ENCODE results near the gene DDN. TPM values are rescaled to one million over a fixed set of nuclear protein-coding genes. Genes with fewer than 3 reads are reported as not detected.

The DDN gene
- under 1 TPM; 0.20 to 0.30 TPM for total RNA-seq

DNA sequence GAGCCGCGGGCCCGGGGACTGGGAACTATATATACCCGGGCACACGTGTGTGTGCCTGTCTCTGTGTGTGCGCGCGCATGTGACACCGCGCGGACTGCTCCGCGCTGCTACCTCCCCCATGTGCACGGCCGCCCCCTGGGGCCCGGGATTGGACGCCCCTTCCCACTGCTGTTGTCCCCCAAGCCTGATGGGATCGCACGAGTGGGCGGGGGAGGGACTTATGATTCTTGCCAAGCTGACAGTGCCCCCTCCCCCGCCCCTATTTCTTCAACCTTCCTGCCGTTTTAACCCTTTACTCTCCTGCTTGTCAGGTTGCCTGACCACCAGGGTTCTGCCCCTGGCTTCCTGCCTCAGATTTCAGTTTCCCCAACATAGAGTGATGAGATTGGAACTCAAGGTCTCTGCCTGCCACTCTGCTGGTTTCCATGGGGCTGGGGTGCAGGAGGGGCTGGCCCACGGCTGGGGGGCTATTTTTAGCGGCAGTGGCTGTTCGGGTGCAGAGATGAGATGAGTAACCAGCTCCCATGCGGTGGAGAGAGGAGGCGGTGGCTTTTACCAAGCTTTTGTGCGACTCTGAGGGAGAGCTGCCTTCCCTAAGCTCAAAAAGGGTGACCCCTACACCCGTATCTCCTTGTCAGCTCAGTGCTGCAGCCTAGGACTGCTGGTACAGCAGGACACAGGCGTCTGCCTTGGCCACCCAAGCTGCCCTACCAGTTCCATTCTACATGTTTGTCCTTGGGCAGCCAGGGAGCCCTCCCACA is at the start of gene DDN:
Gene DDN (minus strand): TSS at position 5 of the 761 bp plus-strand sequence. CDS start 88 bp downstream, outside the sequence.
- Mint-ChIP-seq H3K27me3 (peaks cover 39% of the 10 kb centered on the region), H3K4me3 (peak within 1 kb of the TSS; percentile 83), H3K4me1 (peaks cover 17% of the 10 kb centered on the region), H3K27ac (peak within 1 kb of the TSS; percentile 34), H3K9me3 (no peaks in the 10 kb centered on the region), H3K36me3 (peaks cover 24% of the 10 kb centered on the region)
- POLR2A ChIA-PET, result interaction anchor here (0.7 to 3.9 kb wide), 7 partner anchors 15 to 147 kb away, joined by 3 to 21 read pairs (median 5); partner anchors contain the start of gene TUBA1B
- ATAC-seq (ENCODE audit: low read depth), result peak; percentile 52
- peak; percentile 61 for DNase-seq

DNA sequence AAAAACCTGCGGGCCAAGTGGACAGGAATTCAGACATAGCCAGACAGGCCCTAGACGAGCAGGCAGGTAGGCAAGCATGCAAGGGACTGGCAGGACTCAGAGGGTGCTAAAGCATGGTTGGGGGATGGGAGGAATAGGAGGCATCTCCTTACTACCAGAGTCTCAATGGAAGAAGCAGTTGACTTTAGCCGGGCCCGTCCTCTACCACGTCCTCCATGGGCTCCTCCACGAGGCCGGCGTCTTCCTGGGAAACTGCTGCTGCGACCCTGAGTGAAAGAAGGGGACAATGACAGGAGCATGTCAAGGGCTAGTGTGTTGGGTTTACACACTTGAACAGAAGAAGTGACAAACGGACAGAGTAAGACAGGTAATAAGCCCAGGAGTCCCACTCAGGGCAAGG is 49.8 kb upstream of the DDN start:
- POLR2A ChIA-PET, result interaction anchor here (1.1 kb wide), 1 partner anchor 197 kb away, joined by 3 read pairs; the partner anchor contains the start of gene DDX23
- Mint-ChIP-seq H3K4me1 (peaks cover 3% of the 10 kb centered on the region), H3K27me3 (no peaks in the 10 kb centered on the region), H3K36me3 (peaks cover 40% of the 10 kb centered on the region), H3K9me3 (no peaks in the 10 kb centered on the region), H3K27ac (no peak overlapping the region), H3K4me3 (no peak overlapping the region)
- DNase-seq (no peak), ATAC-seq (ENCODE audit: low read depth) (no peak)

DNA sequence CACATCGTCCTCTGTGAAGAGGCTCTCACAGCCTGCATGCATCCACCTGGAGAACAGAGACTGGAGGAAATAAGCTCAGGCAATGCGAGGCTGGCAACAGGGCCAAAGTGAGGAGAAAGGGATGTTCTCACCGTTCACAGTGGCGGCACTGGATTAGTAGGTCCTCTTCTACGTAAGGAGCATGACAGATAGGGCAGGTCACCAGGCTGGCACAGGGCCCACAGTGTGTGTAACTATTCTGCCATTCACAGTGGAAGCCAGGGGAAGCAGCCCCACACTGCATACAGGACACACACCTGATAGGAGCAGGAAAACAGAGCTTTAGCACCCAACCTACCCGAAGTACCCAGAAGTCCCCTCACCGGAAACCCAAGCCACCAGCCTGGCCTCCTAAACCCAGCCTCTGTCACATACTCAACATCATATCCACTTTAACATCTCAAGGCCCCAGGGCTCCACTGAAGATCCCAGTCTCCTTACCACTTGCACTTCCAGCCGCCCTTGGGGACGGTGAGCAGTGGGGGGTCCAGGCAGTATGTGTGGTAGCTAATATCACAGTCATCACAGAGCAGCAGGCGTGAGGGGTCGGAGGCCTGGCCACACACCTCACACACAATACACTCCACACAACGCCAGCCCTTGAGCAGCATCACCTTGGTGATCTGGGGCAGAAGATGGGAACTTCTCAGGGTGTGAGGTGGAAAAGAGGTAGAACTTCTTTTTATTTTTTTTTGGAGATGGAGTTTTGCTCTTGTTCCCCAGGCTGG is 47.1 kb upstream of the DDN start:
- Mint-ChIP-seq H3K4me1 (peaks cover 5% of the 10 kb centered on the region), H3K4me3 (no peak overlapping the region), H3K27me3 (no peaks in the 10 kb centered on the region), H3K36me3 (peaks cover 33% of the 10 kb centered on the region), H3K27ac (no peak overlapping the region), H3K9me3 (no peaks in the 10 kb centered on the region)
- no peak for ATAC-seq (ENCODE audit: low read depth)
- no peak for DNase-seq
- POLR2A ChIA-PET, result interaction anchor here (0.7 kb wide), 1 partner anchor 278 kb away, joined by 3 read pairs; no protein-coding TSS in a partner anchor

DNA sequence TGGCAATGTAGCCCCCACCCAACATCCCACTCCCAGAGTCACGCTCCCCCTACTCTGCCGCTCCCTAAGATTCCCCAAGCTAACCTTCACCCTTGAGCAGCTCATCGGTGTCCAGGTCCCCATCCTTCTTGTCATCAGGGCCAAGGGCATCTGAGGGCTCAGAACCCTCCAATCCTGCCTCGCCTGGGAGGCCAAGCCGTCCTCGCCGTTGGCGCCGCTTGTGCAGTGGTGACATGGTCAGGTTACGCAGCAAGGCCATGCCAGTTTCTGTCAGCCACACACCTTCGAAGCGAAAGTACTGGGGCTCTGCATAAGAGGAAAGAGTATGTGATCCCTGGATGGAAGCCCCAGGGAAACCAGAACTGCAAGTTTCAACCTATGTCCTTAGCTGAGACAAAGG is 45.5 kb upstream of the DDN start:
- POLR2A ChIA-PET, result interaction anchor here (0.8 kb wide), 1 partner anchor 11 kb away, joined by 4 read pairs; no protein-coding TSS in a partner anchor
- no peaks in the 10 kb centered on the region for H3K9me3 Mint-ChIP-seq
- DNase-seq (no peak), ATAC-seq (ENCODE audit: low read depth) (no peak)
- no peaks in the 10 kb centered on the region for H3K27me3 Mint-ChIP-seq
- H3K4me3 Mint-ChIP-seq, result no peak overlapping the region
- H3K36me3 Mint-ChIP-seq, result peaks cover 30% of the 10 kb centered on the region
- H3K27ac Mint-ChIP-seq, result no peak overlapping the region
- H3K4me1 Mint-ChIP-seq, result peaks cover 4% of the 10 kb centered on the region

GRCh38 chr12:49043856-49044258 is 44.7 kb upstream of the DDN start:
- Mint-ChIP-seq H3K4me1 (peaks cover 4% of the 10 kb centered on the region), H3K27me3 (no peaks in the 10 kb centered on the region), H3K4me3 (no peak overlapping the region), H3K9me3 (no peaks in the 10 kb centered on the region), H3K36me3 (peaks cover 29% of the 10 kb centered on the region), H3K27ac (peak overlapping the region; percentile 44)
- DNase-seq (peak; percentile 86), ATAC-seq (ENCODE audit: low read depth) (peak; percentile 81)
- POLR2A ChIA-PET, result interaction anchor here (1.9 kb wide), 1 partner anchor 47 kb away, joined by 6 read pairs; no protein-coding TSS in a partner anchor

DNA sequence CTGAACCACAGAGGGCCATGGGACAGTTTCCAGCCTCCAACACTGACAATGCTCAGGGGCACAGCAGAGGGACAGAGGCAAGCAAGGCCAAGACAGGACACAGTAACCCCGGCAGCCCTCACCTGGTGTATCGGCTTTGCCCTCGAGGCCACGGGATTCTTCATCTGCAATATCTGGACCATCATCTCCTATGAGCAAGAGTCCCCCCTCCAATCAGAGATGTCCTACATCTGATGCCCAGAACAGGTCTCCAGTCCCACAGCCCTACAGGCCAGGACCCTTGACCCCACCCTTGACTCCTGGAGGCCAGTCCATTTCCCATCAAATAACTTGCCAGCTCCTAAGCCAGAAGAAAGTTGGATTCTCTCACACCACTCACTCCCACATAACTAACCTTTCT is 44.1 kb upstream of the DDN start:
- H3K36me3 Mint-ChIP-seq, result peaks cover 25% of the 10 kb centered on the region
- peaks cover 4% of the 10 kb centered on the region for H3K4me1 Mint-ChIP-seq
- no peak overlapping the region for H3K27ac Mint-ChIP-seq
- H3K4me3 Mint-ChIP-seq, result no peak overlapping the region
- DNase-seq (no peak), ATAC-seq (ENCODE audit: low read depth) (no peak)
- no peaks in the 10 kb centered on the region for H3K9me3 Mint-ChIP-seq
- H3K27me3 Mint-ChIP-seq, result no peaks in the 10 kb centered on the region
- POLR2A ChIA-PET, result interaction anchor here (0.9 to 1.9 kb wide), 2 partner anchors 12 to 46 kb away, joined by 3 to 6 read pairs; no protein-coding TSS in a partner anchor

- Mint-ChIP-seq H3K4me1 (peaks cover 4% of the 10 kb centered on the region), H3K9me3 (no peaks in the 10 kb centered on the region), H3K4me3 (no peak overlapping the region), H3K36me3 (peaks cover 16% of the 10 kb centered on the region), H3K27ac (no peak overlapping the region), H3K27me3 (no peaks in the 10 kb centered on the region)
- no peak for DNase-seq
- POLR2A ChIA-PET, result interaction anchor here (1.9 kb wide), 1 partner anchor 45 kb away, joined by 6 read pairs; no protein-coding TSS in a partner anchor
- no peak for ATAC-seq (ENCODE audit: low read depth)
These were observed 42.8 kb upstream of the DDN start for GRCh38 chr12:49041881-49042484.

GRCh38 chr12:49041036-49041880 is 42.1 kb upstream of the DDN start:
- Mint-ChIP-seq H3K9me3 (no peaks in the 10 kb centered on the region), H3K27me3 (no peaks in the 10 kb centered on the region), H3K27ac (no peak overlapping the region), H3K4me3 (no peak overlapping the region), H3K4me1 (peaks cover 4% of the 10 kb centered on the region), H3K36me3 (peaks cover 18% of the 10 kb centered on the region)
- DNase-seq, result no peak
- POLR2A ChIA-PET, result interaction anchor here (1.5 kb wide), 1 partner anchor 21 kb away, joined by 4 read pairs; no protein-coding TSS in a partner anchor
- no peak for ATAC-seq (ENCODE audit: low read depth)

GRCh38 chr12:49040364-49040855 is 41.2 kb upstream of the DDN start:
- no peak overlapping the region for H3K4me3 Mint-ChIP-seq
- DNase-seq, result no peak
- ATAC-seq (ENCODE audit: low read depth), result no peak
- no peaks in the 10 kb centered on the region for H3K27me3 Mint-ChIP-seq
- no peak overlapping the region for H3K27ac Mint-ChIP-seq
- H3K9me3 Mint-ChIP-seq, result no peaks in the 10 kb centered on the region
- peaks cover 18% of the 10 kb centered on the region for H3K36me3 Mint-ChIP-seq
- POLR2A ChIA-PET, result interaction anchor here (1.5 kb wide), 1 partner anchor 21 kb away, joined by 4 read pairs; no protein-coding TSS in a partner anchor
- peaks cover 4% of the 10 kb centered on the region for H3K4me1 Mint-ChIP-seq

DNA sequence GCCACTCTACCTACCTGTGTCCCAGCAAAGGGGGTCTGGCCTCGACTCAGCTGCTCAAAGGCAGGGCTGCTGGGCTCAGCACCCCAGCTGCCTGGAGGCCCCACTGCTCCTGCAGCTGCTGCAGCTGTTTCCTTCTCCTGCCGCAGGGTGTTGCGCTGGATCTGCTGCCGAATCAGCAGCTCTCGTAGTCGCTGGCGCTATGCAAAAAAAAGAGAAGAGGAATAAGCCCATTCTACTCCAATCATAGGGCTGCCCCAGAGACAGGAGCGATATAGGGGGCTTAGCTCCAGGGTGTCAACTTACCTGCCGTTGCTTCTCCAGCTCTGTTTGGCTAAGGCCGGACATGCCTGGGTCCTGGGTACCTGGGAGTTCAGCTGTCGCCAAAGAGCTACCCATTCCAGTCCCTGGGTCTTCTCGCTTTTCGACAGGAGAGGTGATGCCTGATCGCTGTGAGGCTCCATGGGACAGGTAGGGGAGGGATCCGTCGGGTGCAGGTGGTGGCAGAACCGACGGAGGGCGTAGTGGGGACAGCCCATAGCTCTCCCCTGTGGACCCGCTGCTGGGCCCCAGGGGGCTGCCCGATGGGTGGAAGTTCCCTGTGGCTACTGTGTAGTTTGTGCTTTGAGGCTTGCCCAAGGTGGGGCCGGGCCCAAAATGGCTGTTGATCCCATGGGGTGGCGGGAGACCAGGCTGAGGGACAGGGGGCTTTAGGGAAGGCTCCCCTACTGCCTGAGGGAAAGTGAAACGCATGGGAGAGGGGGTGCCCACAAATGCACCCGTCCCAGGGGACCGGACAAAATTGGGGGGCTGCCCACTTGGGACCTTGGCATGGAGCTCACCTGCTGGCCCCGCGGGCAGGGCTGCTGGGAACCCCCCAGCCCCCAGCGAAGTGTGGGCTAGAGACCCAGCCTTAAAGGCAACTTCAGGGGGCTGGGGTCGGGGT is 40.5 kb upstream of the DDN start:
- Mint-ChIP-seq H3K27ac (no peak overlapping the region), H3K36me3 (peaks cover 18% of the 10 kb centered on the region), H3K4me3 (no peak overlapping the region), H3K9me3 (no peaks in the 10 kb centered on the region), H3K4me1 (peaks cover 4% of the 10 kb centered on the region), H3K27me3 (no peaks in the 10 kb centered on the region)
- no peak for ATAC-seq (ENCODE audit: low read depth)
- DNase-seq, result no peak
- POLR2A ChIA-PET, result interaction anchor here (1.5 kb wide), 1 partner anchor 20 kb away, joined by 4 read pairs; no protein-coding TSS in a partner anchor

DNA sequence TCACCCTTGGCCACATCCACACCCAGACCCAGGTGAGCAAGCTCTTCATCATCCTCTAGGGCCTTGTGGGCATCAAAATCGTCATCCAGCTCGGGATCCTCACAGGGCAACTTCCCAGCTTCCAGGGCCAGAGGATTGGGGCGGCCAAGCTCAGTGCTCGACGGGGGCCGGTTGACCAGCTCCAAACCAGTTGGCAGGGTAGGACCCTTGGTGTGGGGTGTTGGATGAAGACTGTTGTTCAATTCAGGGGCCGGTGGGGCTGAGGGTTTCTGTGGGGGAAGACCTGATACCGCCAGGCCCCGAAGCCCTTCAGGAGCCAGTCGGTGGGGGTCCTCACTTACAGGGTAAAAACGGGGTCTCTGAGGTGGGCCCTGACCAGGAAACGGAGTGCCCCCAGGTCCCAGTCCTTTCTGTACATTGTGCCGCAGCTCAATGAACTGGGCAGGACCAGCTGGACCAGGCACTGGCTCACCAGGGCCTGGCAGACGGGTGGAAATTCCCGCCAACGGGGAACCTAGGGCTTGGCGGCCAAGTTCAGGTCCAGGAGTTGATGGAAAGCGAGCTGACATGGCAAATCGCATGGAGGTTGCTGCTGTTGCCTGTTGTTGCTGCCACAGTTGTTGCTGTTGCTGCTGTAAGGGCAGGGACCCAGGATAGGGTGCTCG is 39.2 kb upstream of the DDN start:
- Mint-ChIP-seq H3K27ac (no peak overlapping the region), H3K36me3 (peaks cover 12% of the 10 kb centered on the region), H3K4me3 (no peak overlapping the region), H3K9me3 (no peaks in the 10 kb centered on the region), H3K27me3 (no peaks in the 10 kb centered on the region), H3K4me1 (no peaks in the 10 kb centered on the region)
- POLR2A ChIA-PET, result interaction anchor here (0.8 kb wide), 1 partner anchor 10 kb away, joined by 3 read pairs; no protein-coding TSS in a partner anchor
- DNase-seq, result no peak
- no peak for ATAC-seq (ENCODE audit: low read depth)
